SK-N-SH (cell line): ENCODE data around the gene LHX5. TPM values are rescaled to one million over a fixed set of nuclear protein-coding genes. Genes with fewer than 3 reads are reported as not detected.

Source experiments
- CTCF ChIA-PET: fragments of 300-600, 350-600 bp; formaldehyde crosslinking; extraction: SDS; loops from one replicate; lab custom pipeline; 2021; lab: Yijun Ruan, JAX
- POLR2A ChIA-PET: fragments of 350-600 bp; sonication (Branson Sonifier 250); formaldehyde crosslinking; extraction: SDS; loops from one replicate; lab custom pipeline; 2020; ENCODE audit warnings: antibody characterized with exemption, inconsistent platforms; lab: Yijun Ruan, JAX
- DNase-seq: peaks from one replicate; pipeline ENCODE4 v3.0.0; 2012
- H2AFZ ChIP-seq: fragments of 200-600 bp; sonication (generic); 2 replicates; pipeline ENCODE4 v1.8.1; 2016; ENCODE audit warnings: antibody characterized with exemption, mild to moderate bottlenecking, low read depth
- H3F3A ChIP-seq: fragments of 200-600 bp; sonication (generic); replicated peaks from 2 replicates; pipeline ENCODE3; 2016; ENCODE audit warnings: antibody characterized with exemption, mild to moderate bottlenecking; ENCODE audit not compliant: insufficient read depth
- H3K27ac ChIP-seq, 2 experiments: fragments of 200-500 bp in 1 of 2; fragments of 200-600 bp in 1 of 2; sonication (Bioruptor generic) in 1 of 2; sonication (generic), shearing (Covaris generic) in 1 of 2; 2 replicates each; pipeline versions ENCODE4 v1.5.1 to v1.6.1; 2014 to 2016; ENCODE audit warnings: low read depth in 2 of 2, inconsistent platforms in 1 of 2, low read length in 1 of 2, mild to moderate bottlenecking in 1 of 2, mixed read lengths in 1 of 2
- H3K27me3 ChIP-seq: fragments of 200-600 bp; sonication (generic), shearing (Covaris generic); 2 replicates; pipeline ENCODE4 v1.6.1; 2016; ENCODE audit warnings: mixed run types; ENCODE audit not compliant: insufficient read depth
- H3K36me3 ChIP-seq, 2 experiments: fragments of 200-500 bp in 1 of 2; fragments of 200-600 bp in 1 of 2; sonication (Bioruptor generic) in 1 of 2; sonication (generic) in 1 of 2; replicated peaks in 1 of 2; 2 replicates each; pipeline versions ENCODE3 to v1.5.1; 2014 to 2016; ENCODE audit warnings: low read length in 1 of 2, mild to moderate bottlenecking in 1 of 2; ENCODE audit not compliant: insufficient read depth in 2 of 2, control insufficient read depth in 1 of 2
- H3K4me1 ChIP-seq, 2 experiments: fragments of 200-500 bp in 1 of 2; fragments of 200-600 bp in 1 of 2; sonication (Bioruptor generic) in 1 of 2; sonication (generic), shearing (Covaris generic) in 1 of 2; 2 replicates each; pipeline versions ENCODE4 v1.5.1 to v1.6.1; 2014 to 2016; ENCODE audit warnings: low read depth in 1 of 2, low read length in 1 of 2, mixed run types in 1 of 2; ENCODE audit not compliant: insufficient read depth in 2 of 2, control insufficient read depth in 1 of 2
- H3K4me2 ChIP-seq: fragments of 200-600 bp; sonication (generic), shearing (Covaris generic); 2 replicates; pipeline ENCODE4 v1.6.1; 2017; ENCODE audit warnings: mixed run types
- H3K4me3 ChIP-seq, 2 experiments: fragments of 200-500 bp in 1 of 2; fragments of 200-600 bp in 1 of 2; sonication (Bioruptor generic) in 1 of 2; sonication (generic), shearing (Covaris generic) in 1 of 2; 2 replicates each; pipeline versions ENCODE4 v1.5.1 to v1.8.1; 2014 to 2016; ENCODE audit warnings: low read depth in 2 of 2, inconsistent platforms in 1 of 2, low read length in 1 of 2, mild to moderate bottlenecking in 1 of 2, mixed read lengths in 1 of 2, moderate library complexity in 1 of 2
- H3K79me2 ChIP-seq: fragments of 200-600 bp; sonication (generic); 2 replicates; pipeline ENCODE4 v1.8.1; 2017; ENCODE audit warnings: mild to moderate bottlenecking; ENCODE audit not compliant: insufficient read depth
- H3K9ac ChIP-seq: fragments of 200-600 bp; sonication (generic); 2 replicates; pipeline ENCODE4 v1.6.1; 2017; ENCODE audit warnings: mixed run types
- H3K9me2 ChIP-seq: fragments of 200-600 bp; sonication (generic); 2 replicates; pipeline ENCODE4 v1.6.1; 2017; ENCODE audit warnings: mixed run types
- H3K9me3 ChIP-seq: fragments of 200-600 bp; sonication (generic); 2 replicates; pipeline ENCODE4 v1.6.1; 2017; ENCODE audit warnings: mixed run types, mild to moderate bottlenecking, moderate library complexity
- H4K20me1 ChIP-seq: fragments of 200-600 bp; sonication (generic); 2 replicates; pipeline ENCODE4 v1.6.1; 2017; ENCODE audit warnings: mild to moderate bottlenecking, mixed run types; ENCODE audit not compliant: insufficient read depth
- CHD2 ChIP-seq: fragments of 150-350 bp; IDR thresholded peaks from 2 replicates; pipeline ENCODE4 v1.6.1; 2018; ENCODE audit warnings: low read length; ENCODE audit not compliant: partially characterized antibody
- EP300 ChIP-seq, 2 experiments: IDR thresholded peaks; 2 replicates each; pipeline versions ENCODE4 v1.4.0 to v1.6.1; 2012; ENCODE audit warnings: borderline replicate concordance in 1 of 2, low read depth in 1 of 2, low read length in 1 of 2
- FOSL2 ChIP-seq: IDR thresholded peaks from 2 replicates; pipeline ENCODE4 v1.4.0; 2012; ENCODE audit warnings: low read depth, mild to moderate bottlenecking, moderate library complexity, borderline replicate concordance
- FOXJ3 ChIP-seq: sonication (generic); formaldehyde crosslinking; IDR thresholded peaks from 2 replicates; pipeline ENCODE4 v1.5.1; 2020; ENCODE audit warnings: mild to moderate bottlenecking, missing genetic modification reagents
- FOXM1 ChIP-seq: IDR thresholded peaks from 2 replicates; pipeline ENCODE4 v1.4.0; 2012; ENCODE audit warnings: low read depth, mild to moderate bottlenecking
- GABPA ChIP-seq: IDR thresholded peaks from 2 replicates; pipeline ENCODE4 v1.4.0; 2012; ENCODE audit warnings: low read depth, mild to moderate bottlenecking
- JUND ChIP-seq: IDR thresholded peaks from 2 replicates; pipeline ENCODE4 v1.4.0; 2012
- MXI1 ChIP-seq: IDR thresholded peaks from 2 replicates; pipeline ENCODE4 v1.6.1; 2012; ENCODE audit warnings: mild to moderate bottlenecking, low read depth, low read length, improper control_type of control experiment
- POLR2AphosphoS5 ChIP-seq: IDR thresholded peaks from 2 replicates; pipeline ENCODE4 v1.6.1; 2012; ENCODE audit warnings: low read depth, low read length
- RAD21 ChIP-seq: IDR thresholded peaks from 2 replicates; pipeline ENCODE4 v1.6.1; 2012; ENCODE audit warnings: mild to moderate bottlenecking, low read length
- RCOR1 ChIP-seq: fragments of 150-350 bp; IDR thresholded peaks from 2 replicates; pipeline ENCODE4 v1.6.1; 2017; ENCODE audit warnings: antibody characterized with exemption, low read length
- RXRA ChIP-seq: IDR thresholded peaks from 2 replicates; pipeline ENCODE4 v1.4.0; 2012; ENCODE audit warnings: low read depth, mild to moderate bottlenecking, borderline replicate concordance
- SIN3A ChIP-seq: IDR thresholded peaks from 2 replicates; pipeline ENCODE4 v1.6.1; 2012; ENCODE audit warnings: low read depth, mild to moderate bottlenecking, low read length, moderate library complexity, borderline replicate concordance
- TAF1 ChIP-seq: IDR thresholded peaks from 2 replicates; pipeline ENCODE4 v1.6.1; 2012; ENCODE audit warnings: low read depth, mild to moderate bottlenecking, low read length, moderate library complexity, borderline replicate concordance
- USF1 ChIP-seq: IDR thresholded peaks from 2 replicates; pipeline ENCODE4 v1.4.0; 2012; ENCODE audit warnings: low read depth, borderline replicate concordance
- USF2 ChIP-seq: fragments of 150-350 bp; IDR thresholded peaks from 2 replicates; pipeline ENCODE4 v1.6.1; 2017; ENCODE audit warnings: antibody characterized with exemption, low read length, low read depth, borderline replicate concordance
- WGBS: methylation state at CpG from one replicate; pipeline ENCODE4 v1.1.6; 2017; ENCODE audit warnings: low lambda C conversion rate; 5-methylcytosine and 5-hydroxymethylcytosine counted together
- polyA plus RNA-seq, 3 experiments: library from polyadenylated mRNA; depleted of rRNA; stranded (reverse); fragments of >200 nt; gene quantifications; 2 replicates each; pipeline ENCODE4 v1.2.3, GENCODE V29; 2012
- TF ChIP-seq, protein P1 (sequence below): fragments of 200-600 bp; sonication (generic); IDR thresholded peaks from 2 replicates; pipeline ENCODE4 v1.6.1; 2017; ENCODE audit warnings: antibody characterized with exemption, mild to moderate bottlenecking, moderate library complexity

LHX5 gene
- polyA plus RNA-seq, 1 of the 3 experiments (the other 2 are of a cell fraction) = not detected

- ChIA-PET CTCF (interaction anchor here (1.0 to 1.9 kb wide), 4 partner anchors 8 to 511 kb away, joined by 3 to 4 read pairs (median 3); no protein-coding TSS in a partner anchor), POLR2A (no interaction called here)
- H3K27me3 ChIP-seq = peaks cover 100% of the 10 kb centered on the region
- peaks cover 16% of the 10 kb centered on the region; the same call in 1 of the 2 replicates for H4K20me1 ChIP-seq
- H3K9ac ChIP-seq = no peak overlapping the region
- no peaks in the 10 kb centered on the region; a peak in 1 of 4 replicates for H3K4me1 ChIP-seq
- no peak for DNase-seq
- H2AFZ ChIP-seq = no peak overlapping the region
- no peaks in the 10 kb centered on the region for H3K9me2 ChIP-seq
- no peaks in the 10 kb centered on the region for H3K79me2 ChIP-seq
- H3K27ac ChIP-seq = no peak overlapping the region
- 24% methylated on average over 14 of the region's 17 CpGs for WGBS
- no peaks in the 10 kb centered on the region for H3F3A ChIP-seq
- H3K36me3 ChIP-seq = no peaks in the 10 kb centered on the region
- H3K9me3 ChIP-seq = no peaks in the 10 kb centered on the region
- no peak overlapping the region for H3K4me3 ChIP-seq
- H3K4me2 ChIP-seq = no peak overlapping the region
- TF ChIP-seq USF2 = no peak
- TF ChIP-seq FOSL2 = no peak
- no peak for TF ChIP-seq RCOR1
- no peak for TF ChIP-seq FOXM1
- TF ChIP-seq, protein P1, sequence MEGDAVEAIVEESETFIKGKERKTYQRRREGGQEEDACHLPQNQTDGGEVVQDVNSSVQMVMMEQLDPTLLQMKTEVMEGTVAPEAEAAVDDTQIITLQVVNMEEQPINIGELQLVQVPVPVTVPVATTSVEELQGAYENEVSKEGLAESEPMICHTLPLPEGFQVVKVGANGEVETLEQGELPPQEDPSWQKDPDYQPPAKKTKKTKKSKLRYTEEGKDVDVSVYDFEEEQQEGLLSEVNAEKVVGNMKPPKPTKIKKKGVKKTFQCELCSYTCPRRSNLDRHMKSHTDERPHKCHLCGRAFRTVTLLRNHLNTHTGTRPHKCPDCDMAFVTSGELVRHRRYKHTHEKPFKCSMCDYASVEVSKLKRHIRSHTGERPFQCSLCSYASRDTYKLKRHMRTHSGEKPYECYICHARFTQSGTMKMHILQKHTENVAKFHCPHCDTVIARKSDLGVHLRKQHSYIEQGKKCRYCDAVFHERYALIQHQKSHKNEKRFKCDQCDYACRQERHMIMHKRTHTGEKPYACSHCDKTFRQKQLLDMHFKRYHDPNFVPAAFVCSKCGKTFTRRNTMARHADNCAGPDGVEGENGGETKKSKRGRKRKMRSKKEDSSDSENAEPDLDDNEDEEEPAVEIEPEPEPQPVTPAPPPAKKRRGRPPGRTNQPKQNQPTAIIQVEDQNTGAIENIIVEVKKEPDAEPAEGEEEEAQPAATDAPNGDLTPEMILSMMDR = no peak
- TF ChIP-seq TAF1 = no peak
- TF ChIP-seq SIN3A = no peak
- no peak for TF ChIP-seq FOXJ3
- TF ChIP-seq RXRA = no peak
- no peak for TF ChIP-seq CHD2
- TF ChIP-seq POLR2AphosphoS5 = no peak
- no peak for TF ChIP-seq RAD21
- no peak for TF ChIP-seq USF1
- TF ChIP-seq EP300 (IDR thresholded peaks at IDR 0.05; ENCODE audit: borderline replicate concordance in 1 of 2, low read depth in 1 of 2, low read length in 1 of 2) = no peak
- TF ChIP-seq MXI1 = no peak
- no peak for TF ChIP-seq JUND
- no peak for TF ChIP-seq GABPA
These were observed 2.3 kb downstream of the LHX5 start for GRCh38 chr12:113469224-113469948.
